Activated T-cell treated with anti-CD3 and anti-CD28 coated beads for 1 hour (primary cell): ENCODE data around the gene NTM.
"Not testable (repeated sequence)": the region's sequence is repeated elsewhere in the genome, so short reads cannot be mapped to it uniquely, and the experiment has no call there.

Experiments
- DNase-seq: peaks from one replicate; pipeline ENCODE4 v3.0.0-alpha.2; 2020; ENCODE audit warnings: low read depth

The NTM gene

GRCh38 chr11:132047167-132047566 is 676.8 kb downstream of the NTM start:
- DNase-seq: no peak

DNA sequence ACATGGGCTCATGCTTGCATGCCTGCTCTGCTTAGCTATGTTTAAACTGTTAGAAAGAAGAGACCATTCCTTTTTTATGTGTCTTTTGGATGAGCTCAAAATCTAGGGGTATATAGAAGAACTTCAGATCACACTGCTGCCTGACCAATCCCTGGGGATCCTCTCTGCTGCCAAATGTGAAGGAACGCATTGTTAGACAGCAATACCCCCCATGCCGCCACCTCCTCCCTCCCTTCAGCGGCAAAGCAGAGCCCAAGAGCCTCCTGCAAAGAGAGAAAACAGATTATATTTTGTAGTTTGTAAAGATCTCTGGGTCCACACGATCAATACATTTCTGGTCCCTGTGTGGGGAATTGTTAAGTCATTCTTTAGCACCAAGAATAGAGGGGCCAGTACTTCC is 677.6 kb downstream of the NTM start:
- DNase-seq: no peak

GRCh38 chr11:132049205-132049604 is 678.8 kb downstream of the NTM start:
- no peak for DNase-seq

GRCh38 chr11:132050049-132050448 is 679.6 kb downstream of the NTM start:
- no peak for DNase-seq

DNA sequence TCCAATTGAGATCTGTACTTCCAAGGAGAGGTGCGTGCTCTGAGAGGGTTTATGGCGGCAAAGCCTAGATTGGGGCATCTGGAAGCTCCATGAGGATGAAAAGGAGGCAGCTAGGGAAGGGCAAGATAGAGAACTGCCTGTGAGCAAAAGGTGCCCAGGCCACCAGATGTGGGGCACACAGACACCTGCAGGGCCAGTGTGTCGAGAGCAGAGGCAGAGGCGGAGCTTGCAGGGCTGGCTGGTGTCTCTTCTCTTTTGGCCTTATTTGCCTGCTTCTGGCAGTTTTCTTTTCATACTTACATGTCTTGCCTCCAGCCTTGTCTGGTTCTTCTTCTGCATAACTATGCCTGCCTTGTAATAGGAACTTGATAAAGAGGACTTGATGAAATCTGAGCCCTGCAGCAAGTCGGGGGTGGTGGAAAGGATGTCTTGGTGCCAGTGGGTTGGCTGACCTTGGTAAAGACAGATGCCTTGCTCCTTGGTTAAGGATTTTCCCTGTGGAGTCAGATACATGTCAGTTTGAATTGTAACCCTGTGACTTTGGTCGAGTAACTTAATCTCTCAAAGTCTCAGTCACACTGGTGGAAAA is 680.3 kb downstream of the NTM start:
- no peak for DNase-seq

GRCh38 chr11:132051704-132052103 is 681.3 kb downstream of the NTM start:
- no peak for DNase-seq

DNA sequence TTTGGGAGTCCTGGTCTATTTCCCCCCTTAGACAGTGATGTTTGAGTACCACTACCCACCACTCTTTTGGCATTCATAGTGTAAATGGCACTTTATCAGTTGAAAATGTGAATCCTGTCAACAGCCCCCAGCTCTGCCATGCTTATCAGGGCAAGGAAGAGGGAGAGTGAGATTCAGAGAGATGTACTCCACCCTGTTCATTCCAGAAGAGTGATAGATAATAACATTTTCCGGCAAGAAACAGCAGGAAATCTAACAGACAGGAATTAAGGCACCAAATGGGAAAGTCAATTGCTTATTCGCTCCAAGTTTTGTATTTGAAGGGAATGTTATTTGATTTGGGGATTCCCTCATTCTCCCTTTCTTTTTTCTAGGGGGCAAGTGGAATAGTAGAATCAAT is 681.9 kb downstream of the NTM start:
- no peak for DNase-seq

DNA sequence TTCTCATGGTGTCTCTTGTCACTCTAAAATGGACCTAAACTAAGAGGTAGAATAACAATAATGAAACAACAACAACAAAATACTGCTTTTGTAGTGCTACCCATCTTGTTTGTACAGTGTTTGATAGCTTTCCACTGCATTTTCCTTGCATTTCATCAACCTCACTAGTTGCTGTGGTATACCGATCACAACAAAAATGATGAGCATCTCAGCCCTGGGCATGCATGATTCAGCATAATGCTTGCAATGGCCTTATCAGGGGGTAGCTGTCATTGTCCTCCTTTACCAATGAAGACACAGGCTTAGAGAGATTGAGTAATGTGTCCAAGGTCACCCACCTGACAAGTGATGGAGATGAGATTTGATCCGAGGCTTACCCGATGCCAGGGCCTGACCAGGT is 682.5 kb downstream of the NTM start:
- no peak for DNase-seq

DNA sequence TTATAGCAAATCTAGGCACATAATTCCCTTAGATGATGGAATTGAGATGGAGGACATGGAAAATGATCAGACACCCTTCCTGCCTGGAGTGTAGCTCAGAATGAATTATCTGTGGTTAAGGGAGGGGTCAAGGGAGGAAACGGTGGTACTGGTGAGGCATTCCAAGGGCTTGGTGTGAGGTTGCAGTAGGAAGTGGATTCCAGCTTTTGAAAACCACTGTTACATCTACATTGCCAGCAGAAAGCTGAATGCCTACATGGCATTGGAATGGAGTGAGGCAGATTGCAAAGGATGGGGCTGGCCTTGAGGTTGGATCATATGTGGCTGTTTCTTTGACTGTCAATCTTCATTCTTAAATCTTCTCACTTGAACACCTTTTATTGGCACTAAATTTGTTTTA is 684.4 kb downstream of the NTM start:
- DNase-seq: no peak

DNA sequence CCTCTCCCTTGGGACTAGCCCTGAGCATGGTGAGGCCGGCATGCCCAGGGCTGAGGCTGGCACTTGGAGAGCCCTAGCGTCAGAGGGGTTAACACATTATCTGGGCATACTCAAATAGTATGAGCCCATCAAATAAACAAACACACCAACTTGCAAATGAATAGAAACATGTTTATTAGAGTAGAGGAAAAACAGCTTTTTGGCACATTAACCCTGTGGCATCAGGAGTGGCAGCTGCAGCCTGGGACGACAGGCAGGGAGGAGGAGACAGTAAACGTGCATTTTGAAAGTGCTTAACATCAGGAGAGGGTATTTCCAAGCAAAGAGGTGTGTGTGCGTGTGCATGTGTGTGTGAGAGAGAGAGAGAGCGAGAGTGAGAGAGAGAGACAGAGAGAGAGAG is 684.9 kb downstream of the NTM start:
- no peak for DNase-seq

GRCh38 chr11:132056689-132057088 is 686.3 kb downstream of the NTM start:
- DNase-seq: no peak

GRCh38 chr11:132057266-132057665 is 686.9 kb downstream of the NTM start:
- no peak for DNase-seq

DNA sequence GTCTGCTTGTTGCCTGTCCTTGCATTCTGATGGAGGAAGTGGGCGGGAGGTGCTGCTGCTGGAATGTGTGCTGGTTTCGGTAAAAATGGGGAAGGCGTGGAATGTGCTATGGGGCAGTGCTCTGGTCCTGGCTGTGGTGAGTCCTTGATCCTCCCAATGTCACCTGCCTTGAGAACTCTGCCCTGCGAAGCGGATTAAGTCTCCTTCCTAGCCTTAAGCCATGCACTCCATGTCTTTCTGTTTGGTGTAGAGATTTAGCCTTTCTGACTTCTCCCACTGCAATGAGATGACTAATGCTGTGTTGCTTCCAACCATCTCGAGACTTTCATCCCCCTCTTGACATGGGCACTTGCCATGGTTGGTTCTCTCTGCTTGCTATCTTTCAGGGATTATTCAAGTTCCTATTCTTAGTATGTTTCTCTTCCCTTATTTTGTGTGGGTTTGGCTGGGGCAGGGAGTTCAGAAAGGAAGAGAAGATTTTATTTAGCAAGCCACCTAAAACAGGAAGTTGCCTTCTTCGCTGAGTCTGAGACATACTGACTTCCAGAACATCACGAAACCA is 687.9 kb downstream of the NTM start:
- no peak for DNase-seq

DNA sequence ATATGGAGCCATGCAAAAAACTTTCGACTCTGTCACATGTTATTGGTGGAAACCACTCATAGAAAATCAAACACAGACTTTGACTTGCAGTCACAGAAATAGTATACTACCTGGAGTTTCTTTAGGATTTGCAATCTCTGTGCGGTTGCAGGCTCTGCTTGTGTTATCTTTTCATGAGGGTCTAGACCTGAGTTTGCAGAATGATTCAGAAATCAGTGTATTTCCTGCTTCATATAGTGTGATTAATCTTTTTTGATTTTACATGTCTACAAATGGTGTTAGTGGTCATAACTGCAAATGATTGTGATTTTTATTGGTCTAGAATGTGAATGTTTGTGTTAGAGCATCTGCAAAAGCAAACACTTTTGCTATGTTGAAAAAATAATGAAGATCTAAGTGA is 690.2 kb downstream of the NTM start:
- no peak for DNase-seq

DNA sequence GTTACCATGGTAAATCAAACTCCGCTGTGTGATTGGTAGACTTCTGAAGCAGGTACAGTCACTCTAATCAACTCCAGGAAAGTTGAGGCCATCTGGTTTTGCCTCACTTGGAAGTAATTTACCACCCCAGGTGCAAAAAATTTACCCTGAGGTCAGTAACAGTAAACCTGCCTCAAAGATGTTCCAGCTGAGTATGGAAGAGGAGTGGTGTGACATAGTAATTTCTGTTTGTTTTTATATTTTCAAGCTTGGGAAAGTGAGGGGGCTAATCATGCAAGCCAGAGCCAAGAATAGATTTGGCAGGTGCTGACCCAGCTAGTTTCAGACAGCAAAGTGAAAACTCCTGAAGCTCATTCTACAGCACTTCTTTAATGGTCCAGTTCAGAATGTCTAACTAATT is 691.6 kb downstream of the NTM start:
- no peak for DNase-seq

DNA sequence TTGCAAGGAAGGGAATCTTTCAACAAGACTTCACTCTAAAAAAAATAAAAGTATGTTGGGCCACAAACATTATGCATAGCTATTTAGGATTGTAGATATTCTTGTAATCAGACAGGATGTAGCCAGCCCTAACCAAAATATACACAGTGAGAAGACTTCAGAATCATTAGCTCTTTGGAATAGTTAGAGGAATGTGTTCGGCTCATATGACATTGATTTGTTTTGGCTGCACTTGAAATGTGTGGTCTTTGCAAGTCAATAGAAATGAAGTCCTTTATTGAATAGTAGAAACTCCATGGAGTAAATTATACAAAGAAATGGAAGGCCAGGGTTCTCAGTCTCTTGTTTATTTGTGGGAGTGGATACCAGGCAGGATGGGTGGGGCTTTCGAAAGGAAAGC is 692.1 kb downstream of the NTM start:
- DNase-seq: no peak

DNA sequence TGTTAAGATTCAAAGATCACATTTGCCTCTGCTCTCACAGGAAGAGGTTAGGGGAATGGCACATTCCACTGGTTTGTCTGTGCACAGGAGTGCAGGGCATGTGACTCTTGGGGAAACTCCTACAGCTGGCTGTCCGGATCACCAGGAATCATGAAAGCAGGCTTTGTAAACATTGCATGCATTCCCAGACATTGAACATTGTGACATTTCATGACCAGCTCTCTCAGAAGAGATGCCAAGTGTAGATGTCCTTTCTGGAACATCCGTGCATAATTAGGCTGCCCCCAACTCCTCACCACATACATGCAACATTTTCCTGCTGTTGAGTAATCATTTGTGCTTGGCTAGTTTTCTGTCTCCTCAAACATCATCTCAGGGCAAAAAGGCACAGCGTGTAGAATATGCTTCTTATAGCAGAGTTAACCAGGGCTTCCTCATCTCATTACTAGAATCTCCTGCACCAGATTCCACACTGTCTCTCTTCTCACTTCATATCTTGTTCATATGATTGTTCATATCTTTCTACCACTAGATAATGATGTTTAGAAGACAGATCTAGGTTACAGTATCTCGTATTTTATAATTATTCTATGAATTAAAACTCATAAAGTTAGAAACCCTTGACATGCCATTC is 694.7 kb downstream of the NTM start:
- no peak for DNase-seq

DNA sequence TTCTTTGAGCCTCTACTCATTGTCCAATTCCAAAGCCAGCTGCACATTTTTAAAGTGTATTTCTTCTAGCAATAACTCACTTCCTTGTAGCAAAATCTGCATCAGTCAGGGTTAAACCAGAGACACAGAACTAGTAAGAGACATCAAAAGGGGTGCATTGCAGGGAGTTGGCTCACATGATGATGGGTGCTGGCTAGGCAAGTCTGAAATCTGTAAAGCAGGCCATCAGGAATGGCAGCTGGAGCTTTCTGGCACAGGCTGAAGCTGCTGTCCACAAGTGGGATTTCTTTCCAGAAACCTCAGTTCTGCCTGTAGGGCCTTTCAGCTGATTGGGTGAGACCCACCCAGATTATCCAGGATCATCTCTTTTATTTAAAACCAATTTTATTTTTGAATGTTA is 698.1 kb downstream of the NTM start:
- no peak for DNase-seq

DNA sequence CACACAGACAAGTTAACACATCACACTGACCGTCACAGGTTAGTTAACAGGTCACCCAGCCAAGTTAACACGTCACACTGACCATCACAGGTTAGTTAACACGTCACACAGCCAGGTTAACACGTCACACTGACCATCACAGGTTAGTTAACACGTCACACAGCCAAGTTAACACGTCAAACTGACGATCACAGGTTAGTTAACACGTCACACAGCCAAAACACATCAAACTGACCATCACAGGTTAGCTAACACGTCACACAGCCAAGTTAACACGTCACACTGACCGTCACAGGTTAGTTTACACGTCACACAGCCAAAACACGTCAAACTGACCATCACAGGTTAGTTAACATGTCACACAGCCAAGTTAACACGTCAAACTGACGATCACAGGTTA is 699.2 kb downstream of the NTM start:
- not testable (repeated sequence) for DNase-seq

DNA sequence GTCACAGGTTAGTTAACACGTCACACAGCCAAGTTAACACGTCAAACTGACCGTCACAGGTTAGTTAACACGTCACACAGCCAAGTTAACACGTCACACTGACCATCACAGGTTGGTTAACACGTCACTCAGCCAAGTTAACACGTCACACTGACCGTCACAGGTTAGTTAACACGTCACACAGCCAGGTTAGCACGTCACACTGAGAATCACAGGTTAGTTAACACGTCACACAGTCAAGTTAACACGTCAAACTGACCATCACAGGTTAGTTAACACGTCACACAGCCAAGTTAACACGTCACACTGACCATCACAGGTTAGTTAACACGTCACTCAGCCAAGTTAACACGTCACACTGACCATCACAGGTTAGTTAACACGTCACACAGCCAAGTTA is 700.5 kb downstream of the NTM start:
- DNase-seq: not testable (repeated sequence)

DNA sequence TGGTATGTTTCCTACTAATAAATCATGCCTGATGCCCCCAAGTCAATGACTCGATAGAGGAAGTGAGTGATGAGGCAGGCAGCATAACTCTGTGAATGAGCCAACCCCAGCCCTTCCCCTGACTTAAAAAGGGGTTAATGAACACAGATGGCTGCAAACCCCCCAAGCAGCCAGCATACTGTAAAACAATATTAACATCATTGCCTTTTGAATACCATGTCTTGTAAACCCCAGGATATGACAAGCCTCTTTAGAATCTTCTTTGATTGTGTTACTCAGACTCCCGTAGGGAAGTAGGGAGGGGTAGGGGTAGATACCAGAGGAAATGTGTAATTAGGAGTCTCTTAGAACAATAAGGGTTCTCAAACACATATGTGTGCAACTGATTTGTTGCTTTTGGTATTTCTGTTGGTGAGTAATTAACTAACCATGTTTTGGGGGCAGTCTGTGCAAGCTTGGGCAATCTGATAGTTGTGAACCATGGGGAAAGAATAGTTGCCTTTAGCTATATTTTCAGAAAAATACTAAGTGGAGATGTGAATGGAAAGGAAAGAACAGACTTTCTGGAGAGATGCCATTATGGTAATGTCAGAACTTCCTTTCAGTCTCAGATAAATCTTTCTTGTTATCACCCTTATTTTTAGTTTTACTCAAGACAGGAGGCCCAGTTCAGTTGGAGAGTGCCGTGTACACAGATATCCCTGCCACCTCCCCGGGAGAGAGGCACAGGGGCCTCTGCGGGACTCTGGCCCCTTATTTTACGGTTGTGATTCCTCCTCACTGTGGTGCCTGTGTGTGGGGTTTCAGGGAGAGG is 701.8 kb downstream of the NTM start:
- no peak for DNase-seq

- DNase-seq: no peak
These were observed 702.4 kb downstream of the NTM start for GRCh38 chr11:132072858-132073211.

DNA sequence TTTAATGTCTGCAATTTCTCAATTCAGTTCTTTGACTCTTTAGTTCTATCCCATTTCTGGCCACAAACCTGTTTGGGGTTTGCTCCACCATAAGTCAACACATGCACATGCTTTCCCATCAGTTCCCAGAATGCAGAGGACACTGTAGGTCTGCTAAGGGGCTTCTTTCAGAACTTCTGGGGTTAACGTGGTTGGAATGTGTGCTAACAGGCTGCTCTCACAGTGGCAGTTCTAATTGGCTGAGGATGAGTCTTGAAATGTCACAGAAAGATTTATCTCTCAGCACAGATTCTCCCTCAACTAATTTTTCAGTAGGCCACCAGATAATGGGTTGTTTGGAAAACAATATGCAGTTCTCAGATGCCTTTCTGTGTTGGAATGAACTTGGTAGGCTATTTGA is 703.4 kb downstream of the NTM start:
- no peak for DNase-seq
